Heart left ventricle (tissue), 16 donors: ENCODE measurements around the gene SEMA4A. TPM values are rescaled to one million over a fixed set of nuclear protein-coding genes. Genes with fewer than 3 reads are reported as not detected.
A peak's percentile ranks its signal among the peaks of the same experiment; 100 is the strongest.

Experiments used
- ATAC-seq, 4 donors: fragments of 200-7000 bp; cut with Tn5 transposase; one replicate each; pipeline ENCODE4 v1.9.1; 2020 to 2022; ENCODE audit warnings: moderate library complexity in 4 of 4, mild to moderate bottlenecking in 3 of 4, moderate number of reproducible peaks in 1 of 4
- DNase-seq, 5 donors: peaks; one replicate each; pipeline ENCODE4 v3.0.0-alpha.2; 2020
- H3K27ac ChIP-seq, 12 donors: fragments of 200-600 bp; sonication (generic) in 4 of 12; one replicate each; pipeline versions ENCODE4 v1.5.0 to v1.8.0; 2016 to 2022; ENCODE audit warnings: mild to moderate bottlenecking in 2 of 12
- H3K27me3 ChIP-seq, 9 donors: fragments of 200-600 bp; sonication (generic) in 2 of 9; one replicate each; pipeline versions ENCODE4 v1.5.1 to v1.8.0; 2016 to 2022; ENCODE audit warnings: mild to moderate bottlenecking in 3 of 9
- H3K36me3 ChIP-seq, 9 donors: fragments of 200-600 bp; sonication (generic) in 2 of 9; one replicate each; pipeline versions ENCODE4 v1.5.0 to v1.8.0; 2018 to 2022; ENCODE audit warnings: mild to moderate bottlenecking in 2 of 9
- H3K4me1 ChIP-seq, 12 donors: fragments of 200-600 bp; sonication (generic) in 4 of 12; one replicate each; pipeline versions ENCODE4 v1.5.0 to v1.8.0; 2016 to 2022; ENCODE audit warnings: mild to moderate bottlenecking in 3 of 12
- H3K4me3 ChIP-seq, 12 donors: fragments of 200-600 bp; sonication (generic) in 4 of 12; one replicate each; pipeline versions ENCODE4 v1.5.0 to v1.8.0; 2017 to 2022; ENCODE audit warnings: mild to moderate bottlenecking in 9 of 12, moderate library complexity in 4 of 12
- H3K9me3 ChIP-seq, 12 donors: fragments of 200-600 bp; sonication (generic) in 4 of 12; one replicate each; pipeline versions ENCODE4 v1.5.0 to v1.8.0; 2016 to 2022; ENCODE audit warnings: mild to moderate bottlenecking in 1 of 12
- CTCF ChIP-seq, 12 donors: fragments of 200-600 bp; sonication (generic) in 4 of 12; IDR thresholded peaks; one replicate each; pipeline versions ENCODE4 v1.5.0 to v1.8.0; 2018 to 2022; ENCODE audit warnings: antibody characterized with exemption in 12 of 12, mild to moderate bottlenecking in 5 of 12
- POLR2A ChIP-seq, 2 donors: fragments of 450-650 bp; IDR thresholded peaks; one replicate each; pipeline ENCODE4 v1.6.1; 2017; ENCODE audit warnings: antibody characterized with exemption in 2 of 2, mild to moderate bottlenecking in 2 of 2, moderate library complexity in 2 of 2
- WGBS, 4 donors: extraction: QIAGEN DNeasy Blood & Tissue Kit in 2 of 4; methylation state at CpG; one replicate each; pipeline versions ENCODE4 v1.1.5 to v1.1.7; 2013 to 2018; 5-methylcytosine and 5-hydroxymethylcytosine counted together
- intact Hi-C, 10 donors: fragments of 100-400 bp; cut with DNase I; formaldehyde crosslinking; loops; one replicate each; pipeline versions ENCODE4 v1.11.1 to v1.14.2; 2022
- polyA plus RNA-seq, 2 donors: library from polyadenylated mRNA; stranded (reverse); fragments of 200-250 nt; gene quantifications; one replicate each; pipeline ENCODE4 v1.2.3, GENCODE V29; 2013
- total RNA-seq, 9 donors: library from RNA; depleted of rRNA in 2 of 9; stranded (reverse); fragments of >200 nt in 2 of 9; fragmentation: NEBNext Ultra II Directional in 3 of 9; extraction: Animal tissue kit (Norgen Biotek cat#: 25700) in 3 of 9; gene quantifications; one replicate each; pipeline versions ENCODE4 v1.1.0 to v1.2.4, GENCODE V29; 2016 to 2023
- donor health status: ischemic (EF 13 %, LVEDD 7.1; RV severe dilation, severe dysfunction).
- donor health status: healthy with polysubstance abuse.
- donor health status: DM: no; HTN: yes; CAD: no.
- donor health status: DM: no; HTN: no; CAD: no.
- donor health status: ischemic (EF 25% LVEDD 6.9; RV normal size, moderate dysfunction).
- donor health status: ischemic (EF 25% LVEDD 5.7; RV mildly dilated, moderate dysfunction).
- donor health status: healthy.
- donor health status: DM: yes; HTN: yes; CAD: no.
- donor health status: ischemic (EF 35%, LVEDD 5.7; RV mildly dilated, moderate dysfunction).
- donor health status: nonischemic (EF 11% LVEDD 7.7; RV severe dilation, severe dysfunction).
- donor health status: DM: yes; HTN: yes; CAD: no.
- donor health status: PGD.
- donor health status: ischemic (EF 29% LVEDD 5.4; RV normal size, mild dysfunction).
- donor health status: nonischemic (EF 23%, LVEDD 6.1; RV moderate dilation, normal function).

SEMA4A gene
- total and polyA plus RNA-seq, 11 donors = 0.60 to 10.2 (median 1.6) TPM

DNA sequence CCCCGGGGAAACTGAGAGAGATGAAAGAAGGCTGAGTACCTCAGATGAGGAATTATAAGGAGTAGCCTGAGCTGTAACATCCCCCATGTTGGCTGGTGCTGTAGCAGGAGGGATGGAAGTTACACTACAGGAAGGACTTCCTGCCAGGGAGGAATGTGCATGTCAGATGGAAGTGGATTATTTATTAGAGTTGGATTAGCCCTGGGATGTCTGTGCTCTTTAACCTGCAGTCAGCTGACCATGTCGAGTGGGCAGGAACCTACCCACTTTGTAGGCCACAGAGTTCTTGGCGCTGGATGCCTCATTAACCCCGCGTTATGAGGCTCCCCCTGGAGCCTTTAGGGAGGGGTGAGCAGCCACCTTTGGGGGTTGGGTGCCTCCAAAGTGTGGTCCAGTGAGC is 757 bp upstream of the SEMA4A start:
- 53 to 75% (median 64%) methylated on average over 5 of the region's 5 CpGs for WGBS, 4 donors
- Histone ChIP-seq H3K36me3 (no peaks in the 10 kb centered on the region), H3K27me3 (peaks cover 0 to 28% (median 5%) of the 10 kb centered on the region in 9 donors), H3K27ac (no peak overlapping the region), H3K4me3 (no peak overlapping the region), H3K4me1 (peaks cover 0 to 66% (median 0%) of the 10 kb centered on the region in 12 donors), H3K9me3 (no peaks in the 10 kb centered on the region)
- no peak for TF ChIP-seq CTCF (IDR thresholded peaks at IDR 0.05)
- no peak for TF ChIP-seq POLR2A (IDR thresholded peaks at IDR 0.05)
- DNase-seq = no peak
- intact Hi-C loops = no loop called here
- no peak for ATAC-seq

GRCh38 chr1:156154317-156154749 is 948 bp downstream of the SEMA4A start:
- peaks cover 0 to 49% (median 0%) of the 10 kb centered on the region in 12 donors for H3K4me1 ChIP-seq
- ATAC-seq = peak in 3 of 4 donors; percentile 62 to 74 (median 63)
- peak overlapping the region in 1 of 12 donors; percentile 81 for H3K27ac ChIP-seq
- no peaks in the 10 kb centered on the region for H3K9me3 ChIP-seq
- H3K36me3 ChIP-seq = no peaks in the 10 kb centered on the region
- peak overlapping the region in 3 of 12 donors; percentile 19 to 56 (median 23) for H3K4me3 ChIP-seq
- TF ChIP-seq POLR2A (IDR thresholded peaks at IDR 0.05) (no peak), CTCF (IDR thresholded peaks at IDR 0.05) (no peak)
- 72 to 79% (median 76%) methylated on average over 11 of the region's 11 CpGs for WGBS, 4 donors
- peak in 1 of 5 donors; percentile 66 for DNase-seq
- intact Hi-C loops = no loop called here
- peaks cover 0 to 28% (median 5%) of the 10 kb centered on the region in 9 donors for H3K27me3 ChIP-seq

GRCh38 chr1:156155756-156156510 is 2.5 kb downstream of the SEMA4A start:
- peaks cover 0 to 48% (median 9%) of the 10 kb centered on the region in 12 donors for H3K4me1 ChIP-seq
- peak overlapping the region in 1 of 12 donors; percentile 56 for H3K4me3 ChIP-seq
- no peak for DNase-seq
- H3K9me3 ChIP-seq = no peaks in the 10 kb centered on the region
- peaks cover 0 to 12% (median 0%) of the 10 kb centered on the region in 9 donors for H3K27me3 ChIP-seq
- no peak for ATAC-seq
- peak overlapping the region in 1 of 12 donors; percentile 32 for H3K27ac ChIP-seq
- H3K36me3 ChIP-seq = no peaks in the 10 kb centered on the region
- 61 to 77% (median 65%) methylated on average over 12 of the region's 12 CpGs for WGBS, 4 donors
- intact Hi-C loops = loop anchor here in 2 of 10 donors (5.0 kb wide), 2 partner anchors 41 to 56 kb away; partner anchors contain the start of gene PMF1 (in 1 of the 2)
- no peak for TF ChIP-seq CTCF (IDR thresholded peaks at IDR 0.05)
- TF ChIP-seq POLR2A (IDR thresholded peaks at IDR 0.05) = no peak

DNA sequence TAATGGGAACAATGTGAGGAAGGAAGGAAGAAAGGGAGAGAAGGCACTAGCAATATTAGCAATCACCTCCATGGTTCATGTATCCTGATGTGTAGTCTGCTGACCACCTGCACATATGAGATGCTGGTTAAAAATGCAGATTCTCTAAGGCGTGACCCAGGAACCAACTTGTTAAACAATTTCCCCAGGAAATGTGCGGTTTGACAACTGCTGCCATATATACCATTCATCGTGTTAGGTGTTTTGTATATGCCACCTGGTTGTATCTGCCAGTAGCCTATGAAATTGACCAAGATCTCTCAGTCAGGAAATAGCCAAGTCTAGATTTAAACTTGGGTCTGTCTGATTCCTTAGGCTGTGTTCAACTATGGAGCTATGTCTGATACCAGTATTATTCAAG is 4.1 kb downstream of the SEMA4A start:
- 75 to 86% (median 83%) methylated on average over 3 of the region's 3 CpGs for WGBS, 4 donors
- no peaks in the 10 kb centered on the region for H3K27me3 ChIP-seq
- DNase-seq = no peak
- no peaks in the 10 kb centered on the region for H3K36me3 ChIP-seq
- TF ChIP-seq CTCF (IDR thresholded peaks at IDR 0.05) (no peak), POLR2A (IDR thresholded peaks at IDR 0.05) (no peak)
- ATAC-seq = no peak
- no peak overlapping the region for H3K4me3 ChIP-seq
- no peak overlapping the region for H3K27ac ChIP-seq
- H3K4me1 ChIP-seq = peaks cover 0 to 49% (median 18%) of the 10 kb centered on the region in 12 donors
- intact Hi-C loops = loop anchor here in 2 of 10 donors (5.0 kb wide), 2 partner anchors 40 to 55 kb away; partner anchors contain the start of gene PMF1 (in 1 of the 2)
- H3K9me3 ChIP-seq = no peaks in the 10 kb centered on the region
